ENCODE measurements around the gene COMMD7.
"Not testable (repeated sequence)": the region's sequence is repeated elsewhere in the genome, so short reads cannot be mapped to it uniquely, and the experiment has no call there.

Gene COMMD7

GRCh38 chr20:32737371-32738223, 5.7 kb downstream of the COMMD7 start:
- Histone ChIP-seq H3K36me3 (ENCODE audit: control insufficient read depth, insufficient read depth, low read length) (no peaks in the 10 kb centered on the region), H3K27ac (ENCODE audit: low read depth, low read length) (no peak overlapping the region), H3K4me3 (ENCODE audit: low read length) (no peak overlapping the region), H3K9ac (ENCODE audit: low read length) (no peak overlapping the region), H3K27me3 (ENCODE audit: control insufficient read depth, insufficient read depth, low read length) (no peaks in the 10 kb centered on the region), H3K4me1 (ENCODE audit: control insufficient read depth, insufficient read depth, low read length) (peaks cover 4% of the 10 kb centered on the region)

DNA sequence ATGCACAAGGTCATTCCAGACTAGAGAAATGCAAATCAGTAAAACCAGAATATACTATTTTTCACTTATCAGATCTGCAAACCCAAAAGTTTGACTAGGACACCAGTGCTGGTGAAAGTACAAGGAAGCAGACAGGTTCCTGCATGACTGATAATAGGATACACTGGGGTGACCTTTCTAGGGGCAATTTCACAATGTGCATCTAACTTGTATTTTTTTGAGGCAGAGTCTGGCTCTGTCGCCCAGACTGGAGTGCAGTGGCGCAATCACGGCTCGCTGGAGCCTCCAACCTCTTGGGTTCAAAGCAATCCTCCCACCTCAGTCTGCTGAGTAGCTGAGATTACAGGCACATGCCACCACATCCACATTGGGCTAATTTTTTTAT, 11.4 kb downstream of the COMMD7 start:
- no peak overlapping the region for H3K27ac ChIP-seq (ENCODE audit: low read depth, low read length)
- H3K27me3 ChIP-seq (ENCODE audit: control insufficient read depth, insufficient read depth, low read length) = no peaks in the 10 kb centered on the region
- H3K4me3 ChIP-seq (ENCODE audit: low read length) = no peak overlapping the region
- no peaks in the 10 kb centered on the region for H3K4me1 ChIP-seq (ENCODE audit: control insufficient read depth, insufficient read depth, low read length)
- peaks cover 8% of the 10 kb centered on the region for H3K36me3 ChIP-seq (ENCODE audit: control insufficient read depth, insufficient read depth, low read length)
- no peak overlapping the region for H3K9ac ChIP-seq (ENCODE audit: low read length)

GRCh38 chr20:32729334-32729733, 13.9 kb downstream of the COMMD7 start:
- not testable (repeated sequence) for H3K4me1 ChIP-seq (ENCODE audit: control insufficient read depth, insufficient read depth, low read length); H3K4me3 ChIP-seq (ENCODE audit: low read length); H3K27ac ChIP-seq (ENCODE audit: low read depth, low read length); H3K27me3 ChIP-seq (ENCODE audit: control insufficient read depth, insufficient read depth, low read length); H3K9ac ChIP-seq (ENCODE audit: low read length)
- H3K36me3 ChIP-seq (ENCODE audit: control insufficient read depth, insufficient read depth, low read length) = peaks cover 11% of the 10 kb centered on the region

GRCh38 chr20:32728435-32728834, 14.8 kb downstream of the COMMD7 start:
- H3K27me3 ChIP-seq (ENCODE audit: control insufficient read depth, insufficient read depth, low read length); H3K4me3 ChIP-seq (ENCODE audit: low read length); H3K4me1 ChIP-seq (ENCODE audit: control insufficient read depth, insufficient read depth, low read length); H3K27ac ChIP-seq (ENCODE audit: low read depth, low read length); H3K9ac ChIP-seq (ENCODE audit: low read length): not testable (repeated sequence)
- peaks cover 11% of the 10 kb centered on the region for H3K36me3 ChIP-seq (ENCODE audit: control insufficient read depth, insufficient read depth, low read length)

DNA sequence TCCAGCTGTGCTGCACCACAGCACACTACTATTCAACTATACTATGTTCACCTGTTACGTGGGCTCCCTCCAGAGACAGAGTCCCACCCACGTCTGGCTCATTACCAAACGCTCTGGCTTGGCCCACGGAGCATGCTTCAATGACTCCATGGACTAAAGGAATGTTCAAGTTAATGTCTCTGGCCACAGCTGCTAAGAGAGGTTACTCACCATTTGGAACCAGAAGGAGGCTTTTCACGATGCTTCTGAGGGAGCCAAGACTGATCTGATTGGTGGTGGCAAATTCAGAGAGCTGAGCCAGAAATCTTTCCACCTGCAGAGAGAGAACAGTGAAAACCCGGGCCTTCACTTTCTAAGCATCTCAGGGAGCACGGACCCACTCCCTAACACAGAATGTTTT, 15.6 kb downstream of the COMMD7 start:
- Histone ChIP-seq H3K27me3 (ENCODE audit: control insufficient read depth, insufficient read depth, low read length) (no peaks in the 10 kb centered on the region), H3K4me3 (ENCODE audit: low read length) (no peak overlapping the region), H3K27ac (ENCODE audit: low read depth, low read length) (no peak overlapping the region), H3K36me3 (ENCODE audit: control insufficient read depth, insufficient read depth, low read length) (peaks cover 11% of the 10 kb centered on the region), H3K9ac (ENCODE audit: low read length) (no peak overlapping the region), H3K4me1 (ENCODE audit: control insufficient read depth, insufficient read depth, low read length) (no peaks in the 10 kb centered on the region)

GRCh38 chr20:32718749-32719348, 24.4 kb downstream of the COMMD7 start:
- Histone ChIP-seq H3K36me3 (ENCODE audit: control insufficient read depth, insufficient read depth, low read length) (no peaks in the 10 kb centered on the region), H3K9ac (ENCODE audit: low read length) (no peak overlapping the region), H3K4me1 (ENCODE audit: control insufficient read depth, insufficient read depth, low read length) (no peaks in the 10 kb centered on the region), H3K27ac (ENCODE audit: low read depth, low read length) (no peak overlapping the region), H3K27me3 (ENCODE audit: control insufficient read depth, insufficient read depth, low read length) (no peaks in the 10 kb centered on the region), H3K4me3 (ENCODE audit: low read length) (no peak overlapping the region)

- Histone ChIP-seq H3K9ac (ENCODE audit: low read length) (no peak overlapping the region), H3K4me3 (ENCODE audit: low read length) (no peak overlapping the region), H3K4me1 (ENCODE audit: control insufficient read depth, insufficient read depth, low read length) (no peaks in the 10 kb centered on the region), H3K27me3 (ENCODE audit: control insufficient read depth, insufficient read depth, low read length) (no peaks in the 10 kb centered on the region), H3K27ac (ENCODE audit: low read depth, low read length) (no peak overlapping the region), H3K36me3 (ENCODE audit: control insufficient read depth, insufficient read depth, low read length) (no peaks in the 10 kb centered on the region)
Observed at GRCh38 chr20:32711346-32711745, 31.9 kb downstream of the COMMD7 start.

- Histone ChIP-seq H3K9ac (ENCODE audit: low read length) (no peak overlapping the region), H3K27ac (ENCODE audit: low read depth, low read length) (no peak overlapping the region)
Observed at GRCh38 chr20:32709632-32710121, 33.6 kb downstream of the COMMD7 start.

GRCh38 chr20:32709029-32709631, 34.1 kb downstream of the COMMD7 start:
- H3K9ac ChIP-seq (ENCODE audit: low read length); H3K27ac ChIP-seq (ENCODE audit: low read depth, low read length); H3K4me1 ChIP-seq (ENCODE audit: control insufficient read depth, insufficient read depth, low read length); H3K36me3 ChIP-seq (ENCODE audit: control insufficient read depth, insufficient read depth, low read length); H3K4me3 ChIP-seq (ENCODE audit: low read length); H3K27me3 ChIP-seq (ENCODE audit: control insufficient read depth, insufficient read depth, low read length): not testable (repeated sequence)

More at GRCh38 chr20:32709632-32710121, 33.6 kb downstream of the COMMD7 start:
- peaks cover 4% of the 10 kb centered on the region for H3K36me3 ChIP-seq (ENCODE audit: control insufficient read depth, insufficient read depth, low read length)
- H3K4me1 ChIP-seq (ENCODE audit: control insufficient read depth, insufficient read depth, low read length) = no peaks in the 10 kb centered on the region
- no peaks in the 10 kb centered on the region for H3K27me3 ChIP-seq (ENCODE audit: control insufficient read depth, insufficient read depth, low read length)
- no peak overlapping the region for H3K4me3 ChIP-seq (ENCODE audit: low read length)

DNA sequence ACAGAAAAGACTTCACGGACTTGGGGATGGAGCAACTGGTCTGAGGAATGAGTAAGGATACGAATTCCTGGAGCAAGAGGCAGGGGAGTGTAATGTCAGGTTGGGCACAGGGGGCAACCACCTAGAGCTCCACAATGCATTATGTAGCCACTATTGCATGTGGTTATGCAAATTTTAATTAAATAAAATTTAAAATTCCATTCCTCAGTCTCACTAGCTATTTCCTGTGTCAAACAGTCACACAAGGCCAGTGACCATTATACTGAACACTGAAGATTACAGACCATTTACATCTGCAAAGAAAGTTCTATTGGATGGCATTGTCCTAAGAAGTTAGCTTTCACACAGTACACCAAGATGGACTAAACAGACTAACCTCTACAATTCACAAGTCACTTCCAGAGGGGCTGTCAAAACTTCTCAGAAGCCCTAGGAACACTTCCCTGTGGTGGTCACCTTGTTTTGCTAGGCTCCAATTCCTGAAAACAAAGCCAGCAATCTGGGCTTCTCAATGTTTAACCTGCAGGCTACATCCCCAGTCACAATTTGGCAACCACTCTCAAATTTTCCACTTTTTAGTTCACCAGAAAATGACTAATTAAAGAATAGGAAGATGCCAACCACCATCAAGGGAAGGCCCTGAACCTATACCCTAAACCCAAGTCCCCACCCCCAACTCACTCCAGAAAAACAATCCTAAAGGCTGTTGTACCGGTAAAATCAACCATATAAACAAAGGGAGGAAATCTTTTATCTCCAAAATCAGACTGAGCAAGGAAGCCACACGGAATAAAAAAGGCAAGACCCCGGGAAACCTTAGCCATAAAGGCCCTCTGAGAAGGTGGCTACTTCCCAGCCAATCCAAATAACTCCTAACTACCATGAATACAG, 35.3 kb downstream of the COMMD7 start:
- H3K4me3 ChIP-seq (ENCODE audit: low read length) = no peak overlapping the region
- H3K9ac ChIP-seq (ENCODE audit: low read length) = no peak overlapping the region
- no peaks in the 10 kb centered on the region for H3K27me3 ChIP-seq (ENCODE audit: control insufficient read depth, insufficient read depth, low read length)
- H3K36me3 ChIP-seq (ENCODE audit: control insufficient read depth, insufficient read depth, low read length) = peaks cover 19% of the 10 kb centered on the region
- no peaks in the 10 kb centered on the region for H3K4me1 ChIP-seq (ENCODE audit: control insufficient read depth, insufficient read depth, low read length)
- H3K27ac ChIP-seq (ENCODE audit: low read depth, low read length) = no peak overlapping the region

- peaks cover 23% of the 10 kb centered on the region for H3K36me3 ChIP-seq (ENCODE audit: control insufficient read depth, insufficient read depth, low read length)
Observed at GRCh38 chr20:32706486-32706885, 36.8 kb downstream of the COMMD7 start.

More at GRCh38 chr20:32706486-32706885, 36.8 kb downstream of the COMMD7 start:
- Histone ChIP-seq H3K4me1 (ENCODE audit: control insufficient read depth, insufficient read depth, low read length) (no peaks in the 10 kb centered on the region), H3K27ac (ENCODE audit: low read depth, low read length) (no peak overlapping the region), H3K9ac (ENCODE audit: low read length) (no peak overlapping the region), H3K4me3 (ENCODE audit: low read length) (no peak overlapping the region), H3K27me3 (ENCODE audit: control insufficient read depth, insufficient read depth, low read length) (no peaks in the 10 kb centered on the region)

All from rectal smooth muscle tissue (tissue), 1 donor.